GM21367 (cell line): ENCODE results near the gene PSMD10.

Source experiments
- ATAC-seq: cut with Tn5 transposase; IDR thresholded peaks from one replicate; pipeline ENCODE4 v1.9.1; 2021; ENCODE audit not compliant: unreplicated experiment

The PSMD10 gene

GRCh38 chrX:108091264-108091877, at the start of gene PSMD10, which contains the start of gene ATG4A:
Gene PSMD10, minus strand, starts transcription at chrX:108091542. Its CDS starts 22 bp downstream, at chrX:108091520.
Gene ATG4A, plus strand, starts transcription at chrX:108091778. Its CDS starts 49 bp downstream, at chrX:108091827.
- peak; percentile 97 for ATAC-seq

- no peak for ATAC-seq
Observed at GRCh38 chrX:108138814-108139702, 47.7 kb upstream of the PSMD10 start.

GRCh38 chrX:108134724-108135123, 43.4 kb upstream of the PSMD10 start:
- no peak for ATAC-seq

GRCh38 chrX:108132876-108133275, 41.5 kb upstream of the PSMD10 start:
- ATAC-seq = no peak

- no peak for ATAC-seq
Observed at GRCh38 chrX:108132034-108132433, 40.7 kb upstream of the PSMD10 start.

- ATAC-seq = no peak
Observed at GRCh38 chrX:108131471-108131870, 40.1 kb upstream of the PSMD10 start.

- ATAC-seq = no peak
Observed at GRCh38 chrX:108130889-108131288, 39.5 kb upstream of the PSMD10 start.

GRCh38 chrX:108127152-108127551, 35.8 kb upstream of the PSMD10 start:
- no peak for ATAC-seq

- no peak for ATAC-seq
Observed at GRCh38 chrX:108126661-108127060, 35.3 kb upstream of the PSMD10 start.

- no peak for ATAC-seq
Observed at GRCh38 chrX:108123591-108124366, 32.4 kb upstream of the PSMD10 start.

GRCh38 chrX:108122748-108123147, 31.4 kb upstream of the PSMD10 start:
- ATAC-seq = no peak

- ATAC-seq = no peak
Observed at GRCh38 chrX:108121291-108121690, 29.9 kb upstream of the PSMD10 start.

GRCh38 chrX:108117988-108118387, 26.6 kb upstream of the PSMD10 start:
- ATAC-seq = no peak

- ATAC-seq = no peak
Observed at GRCh38 chrX:108114541-108114940, 23.2 kb upstream of the PSMD10 start.

GRCh38 chrX:108105473-108105872, 14.1 kb upstream of the PSMD10 start:
- no peak for ATAC-seq

- ATAC-seq = no peak
Observed at GRCh38 chrX:108097380-108097779, 6.0 kb upstream of the PSMD10 start.

- ATAC-seq = peak; percentile 36
Observed at GRCh38 chrX:108091878-108092291, 543 bp upstream of the PSMD10 start.

GRCh38 chrX:108090491-108091263, 665 bp downstream of the PSMD10 start:
- ATAC-seq = no peak

GRCh38 chrX:108088511-108088910, 2.8 kb downstream of the PSMD10 start:
- ATAC-seq = no peak

- ATAC-seq = no peak
Observed at GRCh38 chrX:108087792-108088191, 3.5 kb downstream of the PSMD10 start.

- no peak for ATAC-seq
Observed at GRCh38 chrX:108081110-108081509, 10.2 kb downstream of the PSMD10 start.
